Naive thymus-derived CD4-positive, alpha-beta T cell (primary cell): ENCODE results near the gene UBE2Q2. TPM values are rescaled to one million over a fixed set of nuclear protein-coding genes. Genes with fewer than 3 reads are reported as not detected.
A peak's percentile ranks its signal among the peaks of the same experiment; 100 is the strongest.

Experiments
- ATAC-seq: fragments of 150-1000 bp; cut with Tn5 transposase; 2 replicates; pipeline ENCODE4 v1.10.0; 2021; ENCODE audit warnings: mild to moderate bottlenecking, moderate library complexity
- CTCF ChIA-PET: fragments of 350-600 bp; sonication (Branson Sonifier 250); formaldehyde crosslinking; loops from one replicate; lab custom pipeline; 2021; ENCODE audit warnings: antibody characterized with exemption; lab: Charles Lee
- POLR2A ChIA-PET: fragments of 350-600 bp; sonication (Branson Sonifier 250); formaldehyde crosslinking; loops from one replicate; lab custom pipeline; 2021; ENCODE audit warnings: antibody characterized with exemption, inconsistent platforms; lab: Charles Lee
- DNase-seq, 9 donors: peaks; one replicate each; pipeline versions ENCODE4 v3.0.0 to v3.0.0-alpha.2; 2020 to 2022; ENCODE audit warnings: mixed read lengths in 1 of 9
- H3K27ac ChIP-seq: one replicate; pipeline ENCODE4 v1.7.0; 2013; ENCODE audit warnings: mild to moderate bottlenecking, low read depth, low read length, moderate library complexity
- H3K27me3 ChIP-seq, 2 donors: one replicate each; pipeline ENCODE4 v1.7.0; 2013; ENCODE audit warnings: low read length in 2 of 2, mild to moderate bottlenecking in 2 of 2, moderate library complexity in 2 of 2; ENCODE audit not compliant: control insufficient read depth in 2 of 2, insufficient read depth in 2 of 2
- H3K36me3 ChIP-seq, 3 experiments: 1 replicate in 2 of 3; 2 replicates in 1 of 3; pipeline ENCODE4 v1.7.0; 2013; ENCODE audit warnings: low read length in 3 of 3, mild to moderate bottlenecking in 3 of 3, moderate library complexity in 1 of 3; ENCODE audit not compliant: insufficient read depth in 3 of 3, control insufficient read depth in 2 of 3
- H3K4me1 ChIP-seq, 2 donors: one replicate each; pipeline ENCODE4 v1.7.0; 2013; ENCODE audit warnings: low read length in 2 of 2, mild to moderate bottlenecking in 2 of 2, moderate library complexity in 1 of 2; ENCODE audit not compliant: control insufficient read depth in 2 of 2, insufficient read depth in 2 of 2
- H3K4me3 ChIP-seq: 2 replicates; pipeline ENCODE4 v1.7.0; 2013; ENCODE audit warnings: mild to moderate bottlenecking, low read length
- H3K9me3 ChIP-seq, 3 experiments: 1 replicate in 2 of 3; 2 replicates in 1 of 3; pipeline ENCODE4 v1.7.0; 2013; ENCODE audit warnings: low read length in 3 of 3; ENCODE audit not compliant: control insufficient read depth in 2 of 3
- H3K27ac Mint-ChIP-seq, 9 donors: one replicate each; pipeline ENCODE4 v1.8.0; 2020 to 2022; ENCODE audit warnings: mixed read lengths in 9 of 9, mild to moderate bottlenecking in 8 of 9, moderate library complexity in 5 of 9, inconsistent platforms in 2 of 9
- H3K27me3 Mint-ChIP-seq, 5 donors: one replicate each; pipeline ENCODE4 v1.8.0; 2021 to 2022; ENCODE audit warnings: mixed read lengths in 5 of 5, mild to moderate bottlenecking in 1 of 5
- H3K36me3 Mint-ChIP-seq, 5 donors: one replicate each; pipeline ENCODE4 v1.8.0; 2020 to 2022; ENCODE audit warnings: mixed read lengths in 5 of 5, mild to moderate bottlenecking in 3 of 5, inconsistent platforms in 1 of 5
- H3K4me1 Mint-ChIP-seq, 7 donors: one replicate each; pipeline ENCODE4 v1.8.0; 2020 to 2022; ENCODE audit warnings: mixed read lengths in 7 of 7, mild to moderate bottlenecking in 3 of 7, inconsistent platforms in 1 of 7
- H3K4me3 Mint-ChIP-seq, 10 donors: one replicate each; pipeline ENCODE4 v1.8.0; 2020 to 2022; ENCODE audit warnings: mild to moderate bottlenecking in 10 of 10, mixed read lengths in 10 of 10, moderate library complexity in 6 of 10, inconsistent platforms in 2 of 10
- H3K9me3 Mint-ChIP-seq, 11 donors: one replicate each; pipeline ENCODE4 v1.8.0; 2020 to 2022; ENCODE audit warnings: mixed read lengths in 11 of 11, mild to moderate bottlenecking in 4 of 11, inconsistent platforms in 1 of 11, moderate library complexity in 1 of 11
- intact Hi-C, 2 donors: fragments of 100-400 bp; cut with micrococcal nuclease; formaldehyde crosslinking; loops; one replicate each; pipeline ENCODE4 v1.15.1; 2023
- polyA plus RNA-seq, 2 donors: library from polyadenylated mRNA; unstranded; fragments of 300-500 nt; fragmentation: Illumina TruSeq; gene quantifications; one replicate each; pipeline ENCODE4 v1.2.3, GENCODE V29; 2021
- total RNA-seq, 6 experiments: library from RNA in 5 of 6; stranded (reverse) in 5 of 6; gene quantifications; 1 replicate in 5 of 6; 2 replicates in 1 of 6; pipeline ENCODE4 v1.2.3 and lab custom pipeline; 2021 to 2026

The UBE2Q2 gene
- total and polyA plus RNA-seq, 7 experiments from 2014 or later = 27.7 to 32.1 (median 28.8) TPM

GRCh38 chr15:75832114-75832513 lies 11.1 kb upstream of the UBE2Q2 start:
- Mint-ChIP-seq H3K27me3 (peaks cover 0 to 3% (median 0%) of the 10 kb centered on the region in 5 donors), H3K9me3 (peaks cover 0 to 1% (median 0%) of the 10 kb centered on the region in 11 donors), H3K27ac (peak overlapping the region in 1 of 9 donors; percentile 52), H3K4me1 (peaks cover 0 to 27% (median 4%) of the 10 kb centered on the region in 7 donors), H3K36me3 (peaks cover 0 to 3% (median 0%) of the 10 kb centered on the region in 5 donors), H3K4me3 (no peak overlapping the region)
- CTCF ChIA-PET = no interaction called here
- no peaks in the 10 kb centered on the region for H3K27me3 ChIP-seq
- POLR2A ChIA-PET = interaction anchor here (1.1 kb wide), 1 partner anchor 9 kb away, joined by 3 read pairs; no protein-coding TSS in a partner anchor
- no peak for ATAC-seq
- no peak overlapping the region for H3K27ac ChIP-seq
- H3K36me3 ChIP-seq = no peaks in the 10 kb centered on the region
- DNase-seq = no peak
- intact Hi-C loops = no loop called here
- no peak overlapping the region for H3K4me3 ChIP-seq
- H3K4me1 ChIP-seq = no peaks in the 10 kb centered on the region
- H3K9me3 ChIP-seq = no peaks in the 10 kb centered on the region

- H3K4me3 Mint-ChIP-seq = no peak overlapping the region
- Histone ChIP-seq H3K27ac (no peak overlapping the region), H3K4me1 (no peaks in the 10 kb centered on the region), H3K4me3 (no peak overlapping the region), H3K36me3 (no peaks in the 10 kb centered on the region), H3K27me3 (no peaks in the 10 kb centered on the region), H3K9me3 (no peaks in the 10 kb centered on the region)
- ChIA-PET CTCF (no interaction called here), POLR2A (no interaction called here)
- H3K36me3 Mint-ChIP-seq = peaks cover 0 to 3% (median 0%) of the 10 kb centered on the region in 5 donors
- DNase-seq (no peak), ATAC-seq (no peak)
- H3K4me1 Mint-ChIP-seq = peaks cover 0 to 14% (median 3%) of the 10 kb centered on the region in 7 donors
- H3K27me3 Mint-ChIP-seq = no peaks in the 10 kb centered on the region
- H3K27ac Mint-ChIP-seq = no peak overlapping the region
- intact Hi-C loops = no loop called here
- H3K9me3 Mint-ChIP-seq = peaks cover 0 to 1% (median 0%) of the 10 kb centered on the region in 11 donors
Measured at GRCh38 chr15:75834021-75834420, 9.2 kb upstream of the UBE2Q2 start.

- no peak overlapping the region for H3K27ac Mint-ChIP-seq
- CTCF ChIA-PET = no interaction called here
- no peak for DNase-seq
- POLR2A ChIA-PET = interaction anchor here (0.6 kb wide), 1 partner anchor 379 kb away, joined by 3 read pairs; no protein-coding TSS in a partner anchor
- Histone ChIP-seq H3K27me3 (no peaks in the 10 kb centered on the region), H3K4me1 (no peaks in the 10 kb centered on the region), H3K36me3 (no peaks in the 10 kb centered on the region), H3K27ac (no peak overlapping the region), H3K9me3 (no peaks in the 10 kb centered on the region), H3K4me3 (no peak overlapping the region)
- ATAC-seq = no peak
- H3K9me3 Mint-ChIP-seq = no peaks in the 10 kb centered on the region
- intact Hi-C loops = no loop called here
- H3K4me1 Mint-ChIP-seq = peaks cover 0 to 17% (median 1%) of the 10 kb centered on the region in 7 donors
- no peaks in the 10 kb centered on the region for H3K36me3 Mint-ChIP-seq
- H3K4me3 Mint-ChIP-seq = no peak overlapping the region
- peaks cover 0 to 5% (median 0%) of the 10 kb centered on the region in 5 donors for H3K27me3 Mint-ChIP-seq
Measured at GRCh38 chr15:75835990-75836958, 7.0 kb upstream of the UBE2Q2 start.

- no peak overlapping the region for H3K27ac Mint-ChIP-seq
- ChIA-PET CTCF (no interaction called here), POLR2A (interaction anchor here (0.6 kb wide), 1 partner anchor 380 kb away, joined by 3 read pairs; no protein-coding TSS in a partner anchor)
- H3K9me3 Mint-ChIP-seq = no peaks in the 10 kb centered on the region
- H3K4me1 Mint-ChIP-seq = peaks cover 0 to 10% (median 4%) of the 10 kb centered on the region in 7 donors
- Histone ChIP-seq H3K4me1 (no peaks in the 10 kb centered on the region), H3K36me3 (no peaks in the 10 kb centered on the region), H3K9me3 (no peaks in the 10 kb centered on the region), H3K27me3 (no peaks in the 10 kb centered on the region), H3K27ac (no peak overlapping the region), H3K4me3 (no peak overlapping the region)
- intact Hi-C loops = no loop called here
- H3K27me3 Mint-ChIP-seq = peaks cover 0 to 11% (median 0%) of the 10 kb centered on the region in 5 donors
- DNase-seq (peak in 1 of 9 donors; percentile 39), ATAC-seq (peak; percentile 96)
- no peaks in the 10 kb centered on the region for H3K36me3 Mint-ChIP-seq
- no peak overlapping the region for H3K4me3 Mint-ChIP-seq
Measured at GRCh38 chr15:75836959-75837334, 6.3 kb upstream of the UBE2Q2 start.

- ATAC-seq = no peak
- peaks cover 0 to 20% (median 0%) of the 10 kb centered on the region in 5 donors for H3K27me3 Mint-ChIP-seq
- Histone ChIP-seq H3K27ac (no peak overlapping the region), H3K36me3 (peaks cover 0 to 5% (median 0%) of the 10 kb centered on the region in 3 experiments), H3K27me3 (no peaks in the 10 kb centered on the region), H3K4me1 (peaks cover 11 to 13% of the 10 kb centered on the region in 2 donors), H3K9me3 (no peaks in the 10 kb centered on the region), H3K4me3 (no peak overlapping the region)
- no peak overlapping the region for H3K4me3 Mint-ChIP-seq
- CTCF ChIA-PET = no interaction called here
- H3K9me3 Mint-ChIP-seq = no peaks in the 10 kb centered on the region
- H3K4me1 Mint-ChIP-seq = peaks cover 15 to 28% (median 25%) of the 10 kb centered on the region in 7 donors
- DNase-seq = no peak
- POLR2A ChIA-PET = interaction anchor here (1.1 to 1.3 kb wide), 2 partner anchors 9 to 20 kb away, joined by 3 read pairs; no protein-coding TSS in a partner anchor
- H3K27ac Mint-ChIP-seq = peak overlapping the region in 2 of 9 donors; percentile 12 to 33
- intact Hi-C loops = loop anchor here in 1 of 2 donors (5.0 to 10.0 kb wide), 6 partner anchors 37 to 1577 kb away; partner anchors contain the start of genes C15orf39, SCAPER and SNUPN
- peaks cover 0 to 13% (median 0%) of the 10 kb centered on the region in 5 donors for H3K36me3 Mint-ChIP-seq
Measured at GRCh38 chr15:75840659-75841058, 2.6 kb upstream of the UBE2Q2 start.

GRCh38 chr15:75841626-75842025 lies 1.6 kb upstream of the UBE2Q2 start:
- ChIA-PET POLR2A (interaction anchor here (0.7 to 1.3 kb wide), 5 partner anchors 10 to 1383 kb away, joined by 3 to 4 read pairs (median 3); no protein-coding TSS in a partner anchor), CTCF (no interaction called here)
- ATAC-seq = no peak
- peaks cover 17 to 18% of the 10 kb centered on the region in 2 donors for H3K4me1 ChIP-seq
- Mint-ChIP-seq H3K4me1 (peaks cover 24 to 37% (median 33%) of the 10 kb centered on the region in 7 donors), H3K9me3 (no peaks in the 10 kb centered on the region), H3K4me3 (peak overlapping the region in 9 of 10 donors; percentile 15 to 97 (median 85)), H3K27ac (peak overlapping the region in 8 of 9 donors; percentile 3 to 90 (median 68)), H3K27me3 (peaks cover 0 to 20% (median 0%) of the 10 kb centered on the region in 5 donors), H3K36me3 (peaks cover 0 to 19% (median 0%) of the 10 kb centered on the region in 5 donors)
- intact Hi-C loops = loop anchor here (2.0 to 10.0 kb wide), 9 partner anchors 25 to 1576 kb away; partner anchors contain the start of genes C15orf39 (in 1 of the 2), SCAPER (in 1 of the 2), SIN3A (in 1 of the 2) and SNUPN (in 1 of the 2)
- no peaks in the 10 kb centered on the region for H3K27me3 ChIP-seq
- peaks cover 0 to 5% (median 0%) of the 10 kb centered on the region in 3 experiments for H3K36me3 ChIP-seq
- H3K27ac ChIP-seq = no peak overlapping the region
- H3K4me3 ChIP-seq = no peak overlapping the region
- no peaks in the 10 kb centered on the region for H3K9me3 ChIP-seq
- peak in 1 of 9 donors; percentile 3 for DNase-seq
